K562 (cell line): ENCODE results near the gene DGKB. TPM values are rescaled to one million over a fixed set of nuclear protein-coding genes. Genes with fewer than 3 reads are reported as not detected.

Experiments used
- ATAC-seq: fragments of 200-7000 bp; cut with Tn5 transposase; 3 replicates; pipeline ENCODE4 v1.9.1; 2020; ENCODE audit warnings: moderate library complexity
- BruUV-seq: library from RNA; stranded (reverse); fragments of 400-500 nt; replicated peaks from 2 replicates; lab custom pipeline; 2021; lab: Mats Ljungman, UMichigan
- CTCF ChIA-PET: fragments of 300-600 bp; formaldehyde crosslinking; extraction: SDS; loops from one replicate; lab custom pipeline; 2021; ENCODE audit warnings: low intra/inter-chr PET ratio; lab: Yijun Ruan, JAX
- POLR2A ChIA-PET: fragments of 300-600, 350-650 bp; sonication (Branson Sonifier 250); formaldehyde crosslinking; extraction: SDS; loops from one replicate; lab custom pipeline; 2021; ENCODE audit warnings: antibody characterized with exemption, inconsistent platforms; lab: Yijun Ruan, JAX
- DNase-seq, 4 experiments: peaks; one replicate each; pipeline versions ENCODE4 v3.0.0 to v3.0.0-alpha.2; 2011 to 2018; ENCODE audit warnings: low spot score in 3 of 4, mixed read lengths in 3 of 4; ENCODE audit errors: extremely low read depth in 1 of 4
- FAIRE-seq: peaks from 2 replicates; lab custom pipeline; 2011; peaks lifted over from hg19 to GRCh38; lab: Jason Lieb, UNC
- H2AFZ ChIP-seq: 2 replicates; pipeline ENCODE4 v1.6.0; 2011; ENCODE audit warnings: low read depth, low read length, control low read depth, inconsistent platforms
- H3K27ac ChIP-seq: fragments of 200-600 bp; 3 replicates; pipeline ENCODE4 v1.8.0; 2011; ENCODE audit warnings: low read depth, mild to moderate bottlenecking, control low read depth, inconsistent platforms, low read length, moderate library complexity, mixed read lengths; ENCODE audit errors: extremely low read depth
- H3K27me3 ChIP-seq, 2 experiments: fragments of 300-600 bp in 1 of 2; 2 replicates in 1 of 2; 3 replicates in 1 of 2; pipeline versions ENCODE4 v1.6.0 to v1.8.0; 2011; ENCODE audit warnings: inconsistent platforms in 2 of 2, low read length in 2 of 2, mild to moderate bottlenecking in 1 of 2, mixed read lengths in 1 of 2, moderate library complexity in 1 of 2; ENCODE audit not compliant: control insufficient read depth in 2 of 2, insufficient read depth in 2 of 2
- H3K36me3 ChIP-seq: fragments of 300-600 bp; 3 replicates; pipeline ENCODE4 v1.8.0; 2011; ENCODE audit warnings: mild to moderate bottlenecking, low read length, inconsistent platforms; ENCODE audit not compliant: control insufficient read depth, insufficient read depth
- H3K4me1 ChIP-seq, 2 experiments: fragments of 200-600 bp in 1 of 2; replicated peaks in 1 of 2; 2 replicates in 1 of 2; 3 replicates in 1 of 2; pipeline versions ENCODE4 v1.5.1 to v1.8.0; 2011; ENCODE audit warnings: inconsistent platforms in 2 of 2, low read length in 2 of 2, mild to moderate bottlenecking in 1 of 2, mixed read lengths in 1 of 2, moderate library complexity in 1 of 2; ENCODE audit not compliant: control insufficient read depth in 2 of 2, insufficient read depth in 2 of 2
- H3K4me2 ChIP-seq: 2 replicates; pipeline ENCODE4 v1.6.1; 2011; ENCODE audit warnings: low read length, control low read depth, inconsistent platforms, mixed read lengths; ENCODE audit not compliant: insufficient read depth
- H3K4me3 ChIP-seq: fragments of 200-600 bp; sonication (generic), shearing (Covaris generic); 2 replicates; pipeline ENCODE4 v1.5.1; 2016; ENCODE audit warnings: control low read depth, inconsistent platforms
- H3K79me2 ChIP-seq: fragments of 200-600 bp; 3 replicates; pipeline ENCODE4 v1.8.0; 2011; ENCODE audit warnings: low read length, inconsistent platforms; ENCODE audit not compliant: control insufficient read depth, insufficient read depth
- H3K9ac ChIP-seq, 2 experiments: 2 replicates each; pipeline versions ENCODE4 v1.6.0 to v1.6.1; 2011; ENCODE audit warnings: low read depth in 2 of 2, low read length in 2 of 2, control low read depth in 1 of 2, inconsistent platforms in 1 of 2, mild to moderate bottlenecking in 1 of 2, mixed read lengths in 1 of 2; ENCODE audit not compliant: insufficient read depth in 1 of 2
- H3K9me1 ChIP-seq: one replicate; pipeline ENCODE4 v1.6.0; 2011; ENCODE audit warnings: inconsistent platforms, mild to moderate bottlenecking, low read length, moderate library complexity; ENCODE audit not compliant: control insufficient read depth, insufficient read depth
- H3K9me3 ChIP-seq: replicated peaks from 2 replicates; pipeline ENCODE4 v1.5.1; 2011; ENCODE audit warnings: low read depth, low read length, inconsistent platforms; ENCODE audit not compliant: control insufficient read depth, insufficient read depth
- H4K20me1 ChIP-seq: replicated peaks from 2 replicates; pipeline ENCODE4 v1.6.1; 2011; ENCODE audit warnings: low read length, inconsistent platforms, mixed read lengths; ENCODE audit not compliant: control insufficient read depth, insufficient read depth
- BCL6 ChIP-seq: fragments of 250-450 bp; sonication (Bioruptor Pico); IDR thresholded peaks from 2 replicates; pipeline ENCODE4 v1.4.0; 2020
- CBX1 ChIP-seq: sonication (generic); IDR thresholded peaks from 2 replicates; pipeline ENCODE4 v1.6.1; 2016; ENCODE audit warnings: antibody characterized with exemption, low read depth, mild to moderate bottlenecking
- CBX2 ChIP-seq: fragments of 200-600 bp; sonication (generic); IDR thresholded peaks from one replicate; pipeline ENCODE4 v1.6.1; 2012; ENCODE audit warnings: mild to moderate bottlenecking, low read length, inconsistent platforms; ENCODE audit not compliant: insufficient read depth, poor library complexity, severe bottlenecking
- CC2D1A ChIP-seq: fragments of 450-650 bp; IDR thresholded peaks from 2 replicates; pipeline ENCODE4 v1.6.1; 2017; ENCODE audit warnings: mild to moderate bottlenecking
- DACH1 ChIP-seq: fragments of 450-650 bp; IDR thresholded peaks from 2 replicates; pipeline ENCODE4 v1.6.1; 2018; ENCODE audit not compliant: partially characterized antibody
- HNRNPL ChIP-seq: fragments of 200-400 bp; formaldehyde crosslinking; IDR thresholded peaks from 2 replicates; pipeline ENCODE4 v1.6.1; 2017; ENCODE audit warnings: low read depth, mild to moderate bottlenecking, low read length
- KAT8 ChIP-seq: fragments of 450-650 bp; IDR thresholded peaks from 2 replicates; pipeline ENCODE4 v1.6.1; 2016; ENCODE audit warnings: low read depth, mild to moderate bottlenecking
- SPI1 ChIP-seq: IDR thresholded peaks from 2 replicates; pipeline ENCODE4 v1.6.1; 2011; ENCODE audit warnings: low read depth, low read length, control low read depth, borderline replicate concordance
- TCF7 ChIP-seq: sonication (generic); IDR thresholded peaks from 2 replicates; pipeline ENCODE4 v1.6.1; 2016; ENCODE audit warnings: antibody characterized with exemption, borderline replicate concordance
- TFE3 ChIP-seq: fragments of 450-650 bp; formaldehyde crosslinking; IDR thresholded peaks from 2 replicates; pipeline ENCODE4 v1.4.0; 2020; ENCODE audit warnings: mild to moderate bottlenecking, mixed read lengths
- ZBTB5 ChIP-seq: fragments of 450-650 bp; IDR thresholded peaks from 2 replicates; pipeline ENCODE4 v1.6.1; 2017; ENCODE audit warnings: antibody characterized with exemption
- ZNF124 ChIP-seq: sonication (generic); formaldehyde crosslinking; IDR thresholded peaks from 2 replicates; pipeline ENCODE4 v1.8.1; 2022; ENCODE audit warnings: missing genetic modification reagents
- ZNF280B ChIP-seq: fragments of 250-450 bp; sonication (Bioruptor Pico); IDR thresholded peaks from 2 replicates; pipeline ENCODE4 v1.5.1; 2021; ENCODE audit warnings: mild to moderate bottlenecking
- ZNF431 ChIP-seq: sonication (generic); formaldehyde crosslinking; IDR thresholded peaks from 2 replicates; pipeline ENCODE4 v1.8.0; 2022; ENCODE audit warnings: mild to moderate bottlenecking, missing genetic modification reagents
- WGBS: fragments of 100-300 bp; shearing (Covaris generic); methylation state at CpG from one replicate; pipeline ENCODE4 v1.1.6; 2016; ENCODE audit warnings: low coverage, mixed read lengths; ENCODE audit not compliant: insufficient coverage; ENCODE audit errors: missing lambda C conversion rate; 5-methylcytosine and 5-hydroxymethylcytosine counted together
- in situ Hi-C: fragments of 300-500 bp; cut with MboI; formaldehyde crosslinking; loops from 4 replicates; pipeline ENCODE4 v1.15.0; 2018; ENCODE audit warnings: inconsistent platforms, mixed read lengths
- intact Hi-C: fragments of 100-400 bp; cut with micrococcal nuclease; formaldehyde crosslinking; loops from 2 replicates; pipeline ENCODE4 v1.14.2; 2022
- polyA plus RNA-seq, 8 experiments: library from polyadenylated mRNA; depleted of rRNA in 4 of 8; stranded (reverse) in 5 of 8; unstranded in 3 of 8; fragments of >200 nt; fragmentation: Nextera tagmentation in 2 of 8; fragmentation: Illumina TruSeq in 1 of 8; extraction: Ambion mirVana in 2 of 8; extraction: Trizol in 1 of 8; gene quantifications; 2 replicates each; pipeline versions ENCODE4 v1.2.1 to v1.2.3, GENCODE V29; 2011 to 2014; ENCODE audit warnings: inconsistent platforms in 1 of 8, missing spikeins in 1 of 8
- total RNA-seq, 7 experiments: library from RNA; depleted of rRNA in 6 of 7; stranded (reverse); fragments of >200 nt in 6 of 7; fragmentation: Illumina TruSeq in 2 of 7; extraction: Trizol in 2 of 7; gene quantifications; 2 replicates each; pipeline versions ENCODE4 v1.2.1 to v1.2.3, GENCODE V29; 2011 to 2021; ENCODE audit warnings: low replicate concordance in 1 of 7

DGKB gene
- total and polyA plus RNA-seq, 9 of the 15 experiments (the other 6 are each of a cell fraction or from before 2014, with no cell fraction given): 0.01 TPM; not detected in 8

- TF ChIP-seq KAT8 (no peak), BCL6 (CRISPR knock-in tag) (no peak), HNRNPL (no peak), ZNF431 (CRISPR knock-in tag) (no peak), TCF7 (no peak), ZNF280B (CRISPR knock-in tag) (no peak), CC2D1A (no peak), ZNF124 (CRISPR knock-in tag) (no peak), TFE3 (CRISPR knock-in tag) (no peak)
Observed at GRCh38 chr7:14604606-14605005, 297.9 kb downstream of the DGKB start (continued).

GRCh38 chr7:14602851-14603250 is 299.7 kb downstream of the DGKB start:
- 0% methylated on average over 1 of the region's 1 CpG for WGBS
- ChIA-PET POLR2A (interaction anchor here (0.6 kb wide), 1 partner anchor 1301 kb away, joined by 3 read pairs; no protein-coding TSS in a partner anchor), CTCF (no interaction called here)
- Histone ChIP-seq H3K79me2 (no peaks in the 10 kb centered on the region), H3K27ac (no peak overlapping the region), H3K4me2 (no peak overlapping the region), H3K9me3 (peaks cover 4% of the 10 kb centered on the region; the same call in 1 of the 2 replicates), H3K36me3 (no peaks in the 10 kb centered on the region), H3K27me3 (no peaks in the 10 kb centered on the region), H3K9me1 (no peaks in the 10 kb centered on the region), H2AFZ (no peak overlapping the region), H3K4me1 (no peaks in the 10 kb centered on the region), H3K9ac (no peak overlapping the region), H3K4me3 (no peak overlapping the region), H4K20me1 (no peaks in the 10 kb centered on the region)
- in situ Hi-C loops: no loop called here
- FAIRE-seq (no peak), DNase-seq (no peak), ATAC-seq (no peak)
- BruUV-seq: no TSS peak
- intact Hi-C loops: no loop called here
- TF ChIP-seq ZBTB5: no peak
- no peak for TF ChIP-seq DACH1
- no peak for TF ChIP-seq CBX2
- no peak for TF ChIP-seq SPI1
- TF ChIP-seq CBX1: no peak
